ENCODE data around the gene TTLL4. TPM values are rescaled to one million over a fixed set of nuclear protein-coding genes. Genes with fewer than 3 reads are reported as not detected.

TTLL4 gene
- total and polyA plus RNA-seq, 10 donors, result 6.2 to 40.5 (median 19.6) TPM

DNA sequence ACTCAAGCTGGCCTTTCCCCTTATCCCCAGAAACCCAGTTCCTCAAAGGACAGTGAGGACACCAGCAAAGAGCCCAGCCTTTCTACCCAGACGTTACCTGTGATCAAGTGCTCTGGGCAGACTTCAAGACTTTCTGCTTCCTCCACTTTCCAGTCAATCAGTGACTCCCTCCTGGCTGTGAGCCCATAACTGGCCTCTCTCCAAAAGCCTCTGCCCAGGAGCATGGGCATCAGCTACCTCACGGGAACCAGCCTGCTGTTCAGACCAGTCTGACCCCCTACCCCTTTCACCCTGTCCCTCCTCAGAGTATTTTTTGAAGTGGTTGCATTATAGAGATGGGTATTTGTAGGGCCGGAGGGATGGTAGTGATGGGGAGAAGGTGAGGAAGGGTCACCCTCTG is 43.6 kb downstream of the TTLL4 start:
- Histone ChIP-seq H3K36me3 (peaks cover 0 to 81% (median 65%) of the 10 kb centered on the region in 6 donors), H3K4me3 (no peak overlapping the region), H3K9me3 (no peaks in the 10 kb centered on the region), H3K4me1 (no peaks in the 10 kb centered on the region), H3K27me3 (replicated peaks in 1 of 7) (no peaks in the 10 kb centered on the region), H3K27ac (no peak overlapping the region)
- whole genome bisulfite sequencing, 5 donors, result 90 to 97% (median 93%) methylated on average over 3 of the region's 3 CpGs
- TF ChIP-seq, protein P1, sequence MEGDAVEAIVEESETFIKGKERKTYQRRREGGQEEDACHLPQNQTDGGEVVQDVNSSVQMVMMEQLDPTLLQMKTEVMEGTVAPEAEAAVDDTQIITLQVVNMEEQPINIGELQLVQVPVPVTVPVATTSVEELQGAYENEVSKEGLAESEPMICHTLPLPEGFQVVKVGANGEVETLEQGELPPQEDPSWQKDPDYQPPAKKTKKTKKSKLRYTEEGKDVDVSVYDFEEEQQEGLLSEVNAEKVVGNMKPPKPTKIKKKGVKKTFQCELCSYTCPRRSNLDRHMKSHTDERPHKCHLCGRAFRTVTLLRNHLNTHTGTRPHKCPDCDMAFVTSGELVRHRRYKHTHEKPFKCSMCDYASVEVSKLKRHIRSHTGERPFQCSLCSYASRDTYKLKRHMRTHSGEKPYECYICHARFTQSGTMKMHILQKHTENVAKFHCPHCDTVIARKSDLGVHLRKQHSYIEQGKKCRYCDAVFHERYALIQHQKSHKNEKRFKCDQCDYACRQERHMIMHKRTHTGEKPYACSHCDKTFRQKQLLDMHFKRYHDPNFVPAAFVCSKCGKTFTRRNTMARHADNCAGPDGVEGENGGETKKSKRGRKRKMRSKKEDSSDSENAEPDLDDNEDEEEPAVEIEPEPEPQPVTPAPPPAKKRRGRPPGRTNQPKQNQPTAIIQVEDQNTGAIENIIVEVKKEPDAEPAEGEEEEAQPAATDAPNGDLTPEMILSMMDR (IDR thresholded peaks at IDR 0.05 in 8 of 11, conservative IDR thresholded peaks at IDR 0.05 in 3 of 11), result no peak
- no peak for TF ChIP-seq POLR2A (IDR thresholded peaks at IDR 0.05)
- TF ChIP-seq POLR2AphosphoS5 (IDR thresholded peaks at IDR 0.05), result no peak
- DNase-seq, result no peak
- intact Hi-C loops (cut with DNase I; ENCODE audit: low total_unique reads), result no loop called here

DNA sequence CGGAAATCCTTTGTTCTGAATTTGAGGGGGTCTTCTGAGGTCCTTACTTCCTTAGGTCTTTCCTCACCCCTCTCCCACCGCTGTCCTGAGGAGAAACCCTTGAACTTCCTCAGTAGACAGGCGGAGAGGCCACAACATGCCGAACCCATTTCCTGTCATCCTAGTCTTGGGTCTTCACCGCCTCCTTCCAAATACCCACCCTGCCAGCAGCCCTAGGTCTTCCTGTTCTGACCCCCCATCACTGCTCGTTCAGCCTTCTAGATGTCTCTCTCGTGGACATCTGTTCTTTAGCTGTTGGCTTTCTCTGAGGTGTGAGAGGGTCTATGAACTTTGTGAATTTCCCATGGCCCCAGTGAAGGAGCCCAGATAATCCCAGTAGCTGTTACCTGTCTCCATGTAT is 44.1 kb downstream of the TTLL4 start:
- Histone ChIP-seq H3K4me1 (no peaks in the 10 kb centered on the region), H3K27me3 (replicated peaks in 1 of 7) (no peaks in the 10 kb centered on the region), H3K4me3 (no peak overlapping the region), H3K36me3 (peaks cover 0 to 76% (median 60%) of the 10 kb centered on the region in 6 donors), H3K9me3 (no peaks in the 10 kb centered on the region), H3K27ac (no peak overlapping the region)
- WGBS, 5 donors, result 64 to 86% (median 71%) methylated on average over 7 of the region's 7 CpGs
- intact Hi-C loops (cut with DNase I; ENCODE audit: low total_unique reads), result no loop called here
- no peak for DNase-seq
- TF ChIP-seq, protein P1 (IDR thresholded peaks at IDR 0.05 in 8 of 11, conservative IDR thresholded peaks at IDR 0.05 in 3 of 11), result no peak
- no peak for TF ChIP-seq POLR2AphosphoS5 (IDR thresholded peaks at IDR 0.05)
- no peak for TF ChIP-seq POLR2A (IDR thresholded peaks at IDR 0.05)

DNA sequence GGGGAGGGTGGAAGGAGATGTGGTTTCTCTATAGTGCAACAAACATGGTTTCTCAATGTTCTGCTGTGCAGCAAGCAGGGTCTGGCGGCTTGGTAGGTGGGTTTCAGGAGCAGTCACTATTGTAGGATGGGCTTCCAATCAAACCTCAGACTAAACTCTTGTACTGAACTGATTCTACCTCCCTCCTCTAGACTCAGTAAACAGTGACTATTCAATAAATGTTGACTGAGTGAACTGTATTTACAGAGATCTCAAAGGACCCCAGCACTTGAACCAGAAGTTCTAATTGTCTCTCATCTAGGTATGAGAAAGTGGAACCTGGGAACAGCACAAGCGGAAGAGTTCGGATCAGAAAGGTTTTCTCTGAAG is 44.5 kb downstream of the TTLL4 start:
- no peaks in the 10 kb centered on the region for H3K27me3 ChIP-seq (replicated peaks in 1 of 7)
- peaks cover 0 to 72% (median 56%) of the 10 kb centered on the region in 6 donors for H3K36me3 ChIP-seq
- TF ChIP-seq POLR2A (IDR thresholded peaks at IDR 0.05), result no peak
- TF ChIP-seq, protein P1 (IDR thresholded peaks at IDR 0.05 in 8 of 11, conservative IDR thresholded peaks at IDR 0.05 in 3 of 11), result no peak
- no peak for TF ChIP-seq POLR2AphosphoS5 (IDR thresholded peaks at IDR 0.05)
- H3K4me3 ChIP-seq, result no peak overlapping the region
- H3K9me3 ChIP-seq, result no peaks in the 10 kb centered on the region
- no peaks in the 10 kb centered on the region for H3K4me1 ChIP-seq
- no peak for DNase-seq
- intact Hi-C loops (cut with DNase I; ENCODE audit: low total_unique reads), result no loop called here
- WGBS, 5 donors, result 89 to 98% (median 93%) methylated on average over 3 of the region's 3 CpGs
- H3K27ac ChIP-seq, result no peak overlapping the region

DNA sequence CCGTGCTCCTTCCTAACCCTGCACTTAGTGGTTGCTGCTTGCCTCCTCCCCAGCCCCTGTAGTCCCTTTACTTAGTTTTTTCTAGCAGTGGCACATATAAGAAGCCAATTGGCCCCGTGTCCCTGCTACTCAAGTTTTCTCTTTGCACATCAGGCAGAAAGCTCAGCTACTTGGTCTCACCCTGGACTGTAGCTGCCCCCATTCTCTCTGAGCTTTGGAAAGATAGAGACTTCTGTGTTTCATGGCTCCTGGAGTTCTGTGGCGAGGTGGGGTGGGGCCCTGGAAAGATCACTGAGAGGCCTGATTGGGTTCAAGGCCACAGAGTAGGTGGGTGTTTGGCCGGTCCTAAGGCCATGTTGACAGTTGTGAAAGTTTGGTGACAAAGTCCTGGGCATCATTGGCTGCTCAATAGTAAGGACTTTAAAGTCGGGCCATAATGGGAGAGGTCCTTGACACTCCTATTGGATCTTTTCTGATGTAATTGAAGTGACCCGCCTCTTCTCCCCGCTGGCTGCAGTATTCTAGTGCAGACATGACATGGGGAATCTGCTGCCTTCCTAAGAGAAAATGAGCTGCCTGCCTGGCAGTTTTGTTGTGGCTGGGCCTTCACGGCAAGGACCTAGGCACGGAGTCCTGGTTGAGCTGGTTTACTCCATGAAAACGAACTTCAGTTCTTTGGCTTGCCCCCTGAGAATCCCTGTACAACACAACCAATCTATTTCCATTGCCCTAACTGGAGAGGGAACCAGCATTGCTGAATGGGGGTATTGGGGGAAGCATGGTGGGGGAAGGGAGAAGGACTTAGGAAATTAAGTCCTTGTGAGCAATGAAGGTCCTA is 45.2 kb downstream of the TTLL4 start:
- TF ChIP-seq POLR2AphosphoS5 (IDR thresholded peaks at IDR 0.05) (no peak), POLR2A (IDR thresholded peaks at IDR 0.05) (no peak)
- TF ChIP-seq, protein P1 (IDR thresholded peaks at IDR 0.05 in 8 of 11, conservative IDR thresholded peaks at IDR 0.05 in 3 of 11), result no peak
- peaks cover 0 to 66% (median 50%) of the 10 kb centered on the region in 6 donors for H3K36me3 ChIP-seq
- intact Hi-C loops (cut with DNase I; ENCODE audit: low total_unique reads), result no loop called here
- H3K4me1 ChIP-seq, result no peaks in the 10 kb centered on the region
- WGBS, 5 donors, result 94 to 97% (median 97%) methylated on average over 10 of the region's 10 CpGs
- H3K4me3 ChIP-seq, result no peak overlapping the region
- DNase-seq, result no peak
- no peak overlapping the region for H3K27ac ChIP-seq
- no peaks in the 10 kb centered on the region for H3K27me3 ChIP-seq (replicated peaks in 1 of 7)
- no peaks in the 10 kb centered on the region for H3K9me3 ChIP-seq
